AML-193 (cell line): ENCODE measurements around the gene CLDN7.

ENCODE experiments used
- DNase-seq, 2 experiments: peaks; one replicate each; lab custom pipeline; 2025; lab: John Stamatoyannopoulos, UW

CLDN7 gene

DNA sequence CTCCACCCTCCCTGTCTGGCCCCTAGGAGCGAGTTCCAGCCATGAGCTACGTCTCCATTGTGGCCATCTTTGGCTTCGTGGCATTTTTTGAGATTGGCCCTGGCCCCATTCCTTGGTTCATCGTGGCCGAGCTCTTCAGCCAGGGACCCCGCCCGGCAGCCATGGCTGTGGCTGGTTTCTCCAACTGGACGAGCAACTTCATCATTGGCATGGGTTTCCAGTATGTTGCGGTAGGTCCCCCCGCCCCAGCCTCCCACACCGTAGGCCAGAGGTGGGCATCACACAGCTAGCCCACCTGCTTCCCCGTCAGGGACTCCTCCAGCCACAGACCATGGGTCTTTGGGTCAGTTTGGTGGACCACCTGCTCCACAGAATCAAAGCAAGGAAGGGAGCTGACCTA lies 23.4 kb upstream of the CLDN7 start:
- DNase-seq: no peak

DNA sequence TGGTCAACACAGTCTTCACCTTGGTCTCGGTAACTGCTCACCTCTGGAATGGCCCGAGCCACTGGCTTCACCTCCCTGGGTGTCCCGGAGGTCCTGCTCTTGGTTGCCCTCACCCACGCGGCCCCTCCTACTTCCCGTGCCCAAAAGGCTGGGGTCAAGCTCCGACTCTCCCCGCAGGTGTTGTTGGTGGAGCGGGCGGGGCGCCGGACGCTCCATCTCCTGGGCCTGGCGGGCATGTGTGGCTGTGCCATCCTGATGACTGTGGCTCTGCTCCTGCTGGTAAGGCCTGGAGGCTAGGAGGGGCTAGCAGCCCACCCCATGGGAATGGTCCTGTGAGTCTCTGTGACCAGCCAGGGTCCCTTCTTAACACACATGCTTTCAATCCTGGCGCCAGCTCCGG lies 22.6 kb upstream of the CLDN7 start:
- DNase-seq: no peak

DNA sequence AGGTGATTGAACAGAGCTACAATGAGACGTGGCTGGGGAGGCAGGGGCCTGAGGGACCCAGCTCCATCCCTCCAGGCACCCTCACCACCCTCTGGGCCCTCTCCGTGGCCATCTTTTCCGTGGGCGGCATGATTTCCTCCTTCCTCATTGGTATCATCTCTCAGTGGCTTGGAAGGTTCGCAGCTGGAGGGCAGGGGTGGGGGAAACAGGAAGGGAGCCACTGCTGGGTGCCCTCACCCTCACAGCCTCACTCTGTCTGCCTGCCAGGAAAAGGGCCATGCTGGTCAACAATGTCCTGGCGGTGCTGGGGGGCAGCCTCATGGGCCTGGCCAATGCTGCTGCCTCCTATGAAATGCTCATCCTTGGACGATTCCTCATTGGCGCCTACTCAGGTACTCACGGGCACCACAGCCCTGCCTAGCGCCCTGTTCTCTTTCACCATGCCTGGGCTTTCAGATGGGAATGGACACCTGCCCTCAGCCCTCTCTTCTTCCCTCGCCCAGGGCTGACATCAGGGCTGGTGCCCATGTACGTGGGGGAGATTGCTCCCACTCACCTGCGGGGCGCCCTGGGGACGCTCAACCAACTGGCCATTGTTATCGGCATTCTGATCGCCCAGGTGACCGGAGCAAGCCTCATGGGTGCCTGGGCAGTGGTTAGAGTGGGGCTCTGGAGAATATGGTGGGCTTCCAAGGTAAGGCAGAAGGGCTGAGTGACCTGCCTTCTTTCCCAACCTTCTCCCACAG lies 21.4 kb upstream of the CLDN7 start:
- no peak for DNase-seq

DNA sequence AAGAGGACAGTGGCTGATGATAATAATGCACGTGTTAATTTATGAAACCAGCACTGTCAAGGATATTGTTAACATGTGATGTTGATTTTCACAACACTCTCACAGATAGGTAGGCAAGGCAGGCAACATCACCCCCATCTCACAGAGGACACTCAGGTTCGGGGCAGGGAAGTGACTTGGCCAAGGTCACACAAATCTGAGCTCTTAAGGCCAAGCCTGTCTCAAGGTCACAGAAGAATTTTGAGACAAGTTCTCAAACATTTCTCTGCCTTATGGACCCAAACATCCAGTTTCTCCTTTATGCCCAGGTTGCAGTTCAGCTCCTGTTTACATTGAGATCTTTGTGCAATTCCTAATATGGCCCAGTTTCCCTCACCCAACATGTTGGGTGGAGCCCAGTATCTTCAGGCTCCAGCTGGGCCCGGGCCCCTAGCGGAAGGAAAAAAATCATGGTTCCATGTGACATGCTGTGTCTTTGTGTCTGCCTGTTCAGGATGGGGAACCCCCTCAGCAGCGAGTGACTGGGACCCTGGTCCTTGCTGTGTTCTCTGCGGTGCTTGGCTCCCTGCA lies 20.6 kb upstream of the CLDN7 start:
- DNase-seq: no peak

DNA sequence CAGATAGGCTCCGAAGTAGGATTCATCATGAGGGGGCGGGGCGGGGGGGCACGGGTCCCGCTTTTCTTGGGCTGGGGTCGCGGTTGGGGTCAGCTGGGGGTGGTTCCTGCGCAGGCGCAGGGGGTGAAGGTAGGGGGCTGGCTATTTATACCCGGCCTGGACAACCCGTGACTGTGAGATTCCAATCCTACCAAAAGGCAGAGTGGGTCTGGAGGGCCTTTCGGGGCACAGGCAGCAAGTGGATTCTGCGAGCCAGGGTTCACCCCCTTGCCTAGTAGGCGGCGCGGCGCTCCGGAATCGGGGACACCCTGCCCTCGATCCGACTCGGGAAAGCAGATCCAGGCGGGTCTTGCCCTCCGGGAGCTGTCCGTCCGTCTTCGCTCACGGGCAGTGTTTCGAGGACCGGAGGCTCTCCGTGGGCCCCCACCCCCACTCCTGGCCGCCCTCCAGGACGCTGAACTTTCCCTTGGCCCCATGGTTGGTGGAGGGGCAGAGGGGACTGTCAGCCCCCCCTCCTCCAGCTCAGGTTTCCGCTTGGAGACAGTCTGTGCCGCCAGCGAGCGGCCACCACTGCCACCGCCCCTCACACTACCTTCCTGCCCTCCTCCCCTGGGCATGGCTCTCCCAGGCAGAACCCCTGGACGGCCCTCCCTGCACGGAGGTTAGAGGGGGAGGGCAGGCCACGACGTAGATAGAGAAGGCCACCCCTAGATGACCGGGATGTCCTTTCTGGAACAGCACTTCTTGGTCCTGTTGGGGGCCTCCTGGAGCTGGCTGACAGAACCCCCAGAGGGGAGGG lies 19.9 kb upstream of the CLDN7 start:
- DNase-seq: no peak

DNA sequence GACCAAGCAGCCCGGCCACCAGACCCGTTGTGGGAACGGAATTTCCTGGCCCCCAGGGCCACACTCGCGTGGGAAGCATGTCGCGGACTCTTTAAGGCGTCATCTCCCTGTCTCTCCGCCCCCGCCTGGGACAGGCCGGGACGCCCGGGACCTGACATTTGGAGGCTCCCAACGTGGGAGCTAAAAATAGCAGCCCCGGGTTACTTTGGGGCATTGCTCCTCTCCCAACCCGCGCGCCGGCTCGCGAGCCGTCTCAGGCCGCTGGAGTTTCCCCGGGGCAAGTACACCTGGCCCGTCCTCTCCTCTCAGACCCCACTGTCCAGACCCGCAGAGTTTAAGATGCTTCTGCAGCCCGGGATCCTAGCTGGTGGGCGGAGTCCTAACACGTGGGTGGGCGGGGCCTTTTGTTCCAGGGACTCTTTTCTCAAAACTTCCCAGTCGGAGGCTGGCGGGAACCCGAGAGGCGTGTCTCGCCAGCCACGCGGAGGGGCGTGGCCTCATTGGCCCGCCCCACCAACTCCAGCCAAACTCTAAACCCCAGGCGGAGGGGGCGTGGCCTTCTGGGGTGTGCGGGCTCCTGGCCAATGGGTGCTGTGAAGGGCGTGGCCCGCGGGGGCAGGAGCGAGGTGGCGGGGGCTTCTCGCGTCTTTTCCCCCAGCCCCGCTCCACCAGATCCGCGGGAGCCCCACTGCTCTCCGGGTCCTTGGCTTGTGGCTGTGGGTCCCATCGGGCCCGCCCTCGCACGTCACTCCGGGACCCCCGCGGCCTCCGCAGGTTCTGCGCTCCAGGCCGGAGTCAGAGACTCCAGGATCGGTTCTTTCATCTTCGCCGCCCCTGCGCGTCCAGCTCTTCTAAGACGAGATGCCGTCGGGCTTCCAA lies 19.0 kb upstream of the CLDN7 start, which contains the start of gene SLC2A4:
SLC2A4 (plus strand) TSS at position 645 of the 879 bp plus-strand sequence; CDS start at position 862, 217 bp downstream.
- peak; percentile 41 to 56 for DNase-seq

DNA sequence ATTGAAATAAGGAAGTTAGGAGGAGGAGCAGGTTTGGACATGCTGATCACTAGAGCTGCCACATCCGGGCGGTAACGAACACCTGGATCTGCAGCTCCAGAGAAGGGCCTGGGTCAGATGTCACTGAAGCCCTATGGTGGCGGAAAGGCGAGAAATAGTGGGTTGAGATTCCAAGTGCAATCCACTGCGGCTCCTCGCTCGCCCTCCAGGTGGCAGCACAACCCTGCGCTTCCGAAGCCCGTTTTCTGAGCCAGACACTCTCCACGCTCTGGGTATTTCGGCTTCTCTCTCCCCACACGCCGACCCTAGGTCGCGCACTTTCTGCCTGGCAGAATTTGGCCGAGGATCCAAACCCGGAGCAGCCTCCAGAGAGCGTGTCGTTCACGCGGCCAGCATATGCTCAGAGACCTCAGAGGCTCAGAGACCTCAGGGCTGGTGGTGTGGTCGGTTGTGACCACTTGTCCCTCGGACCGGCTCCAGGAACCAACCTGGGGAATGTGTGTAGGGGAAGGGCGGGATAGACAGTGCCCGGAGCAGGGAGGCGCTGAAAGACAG lies 18.3 kb upstream of the CLDN7 start:
- peak; percentile 45 to 46 for DNase-seq

DNA sequence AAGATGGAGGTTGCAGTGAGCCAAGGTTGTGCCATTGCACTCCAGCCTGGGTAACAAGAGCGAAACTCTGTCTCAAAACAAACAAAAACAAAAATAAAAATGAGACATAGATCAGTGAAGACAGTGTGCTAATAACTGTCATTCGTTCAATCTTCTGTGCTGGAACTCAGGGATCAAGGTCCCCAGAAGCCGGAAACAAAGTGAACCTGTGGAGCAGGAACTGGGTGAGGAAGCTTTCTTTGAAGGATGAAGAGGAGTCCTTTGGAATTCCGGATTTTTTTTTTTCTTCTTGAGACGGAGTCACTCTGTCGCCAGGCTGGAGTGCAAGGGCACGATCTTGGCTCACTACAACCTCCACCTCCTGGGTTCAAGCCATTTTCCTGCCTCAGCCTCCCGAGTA lies 17.2 kb upstream of the CLDN7 start:
- DNase-seq: no peak

DNA sequence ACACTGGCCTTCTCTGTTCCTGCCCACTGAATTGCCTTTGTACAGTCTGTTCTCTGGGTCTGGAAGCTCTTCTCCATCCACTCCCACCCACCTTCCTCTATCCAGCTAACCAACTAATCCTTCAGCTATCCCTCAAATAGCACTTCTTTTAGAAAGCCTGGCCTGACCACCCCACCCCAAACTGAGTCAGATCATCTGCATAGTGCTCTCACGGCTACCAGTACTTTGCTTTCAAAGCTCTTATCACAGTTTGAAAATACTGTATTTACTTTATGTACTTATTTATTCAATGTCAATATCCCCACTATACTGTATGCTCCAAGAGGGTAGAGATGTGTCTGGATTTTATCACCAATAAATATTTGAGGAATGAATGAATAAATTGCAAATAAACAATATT lies 4.5 kb upstream of the CLDN7 start:
- DNase-seq: no peak

DNA sequence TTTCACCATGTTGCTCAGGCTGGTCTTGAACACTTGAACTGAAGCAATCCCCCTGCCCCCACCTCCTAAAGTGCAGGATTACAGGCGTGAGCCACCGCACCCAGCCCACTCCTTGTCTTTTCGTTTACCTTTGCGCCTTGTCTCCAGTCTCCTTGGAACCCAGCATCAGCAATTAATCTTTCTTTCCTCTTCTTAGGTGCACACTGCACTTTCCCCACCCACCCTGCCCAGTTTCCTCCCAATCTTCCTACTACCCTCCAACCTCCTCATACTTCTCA lies 1.5 kb upstream of the CLDN7 start:
- DNase-seq: no peak

DNA sequence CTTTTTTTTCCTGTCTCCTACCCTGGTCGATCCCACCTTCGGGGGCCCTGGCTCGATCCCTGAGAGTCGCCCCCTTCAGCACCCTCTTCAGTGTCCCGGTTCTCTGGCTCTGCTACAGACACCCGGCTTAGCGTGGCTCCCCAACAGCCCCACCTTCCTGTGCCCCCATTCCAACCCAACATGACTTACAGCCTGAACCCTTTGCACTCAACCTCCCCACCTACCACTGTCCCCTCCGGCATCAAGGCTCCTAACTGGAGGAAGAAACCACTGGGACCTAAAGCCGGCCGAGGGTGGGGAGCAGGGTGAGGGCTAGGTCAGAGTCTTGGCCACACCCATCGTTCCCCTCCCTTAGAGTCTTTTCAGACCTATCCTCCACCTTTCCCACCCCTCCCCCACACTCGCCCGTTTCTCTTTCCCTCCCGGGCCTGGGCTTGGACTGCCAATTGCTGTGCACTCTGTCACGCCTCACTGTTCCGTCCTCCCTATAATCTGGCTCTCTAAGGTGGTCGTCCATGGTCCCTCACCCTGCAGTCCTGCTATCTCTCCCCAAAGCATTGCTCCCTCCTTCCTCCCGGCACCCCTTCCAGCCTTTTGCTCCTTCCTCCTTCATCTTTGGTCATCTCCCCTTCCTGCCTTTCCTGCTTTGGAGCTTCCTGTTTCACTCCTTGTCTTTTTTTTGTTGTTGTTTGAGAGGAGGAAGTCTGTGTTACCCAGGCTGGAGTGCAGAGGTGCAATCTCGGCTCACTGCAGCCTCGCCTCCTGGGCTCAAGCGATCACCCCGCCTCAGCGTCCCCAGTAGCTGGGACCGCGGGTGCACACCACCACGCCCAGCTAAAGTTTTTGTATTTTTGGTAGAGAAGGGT lies 890 bp upstream of the CLDN7 start:
- DNase-seq: no peak

DNA sequence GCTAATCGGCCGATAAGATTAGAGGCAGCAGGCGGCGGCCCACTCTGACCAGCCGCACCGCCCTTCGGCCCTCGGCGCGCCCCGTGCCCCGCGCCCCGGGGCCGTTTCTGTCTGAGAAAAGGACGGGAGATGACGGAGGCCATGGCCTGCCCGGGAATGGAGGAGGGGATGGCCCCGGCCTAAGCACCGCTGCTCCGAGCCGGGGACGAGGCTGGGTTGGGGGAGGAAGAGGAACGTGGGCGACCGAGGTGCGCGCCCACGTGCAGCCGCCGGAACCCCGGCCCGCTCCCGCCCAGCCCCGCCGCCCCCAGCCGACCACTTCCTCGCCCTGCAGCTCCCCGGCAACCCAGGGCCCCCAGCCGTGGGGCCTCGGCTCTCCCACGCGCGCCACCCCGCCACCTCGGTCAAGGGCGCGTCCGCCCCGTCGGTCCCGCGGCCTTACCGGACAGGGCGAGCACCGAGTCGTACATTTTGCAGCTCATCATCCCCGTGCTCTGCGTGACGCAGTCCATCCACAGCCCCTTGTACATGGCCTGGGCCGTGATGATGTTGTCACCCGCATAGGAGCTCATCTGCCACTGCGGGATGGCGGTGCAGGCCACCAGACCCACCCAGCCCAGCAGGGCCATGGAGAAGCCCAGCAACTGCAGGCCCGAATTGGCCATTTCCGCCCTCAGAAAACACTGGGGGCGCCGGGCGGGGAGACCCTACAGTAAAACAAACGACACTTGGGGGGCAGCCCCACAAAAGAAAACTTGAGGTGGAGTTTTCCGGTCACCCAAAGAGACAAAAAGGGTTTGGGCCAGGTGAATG lies 693 bp downstream of the CLDN7 start:
- no peak for DNase-seq

DNA sequence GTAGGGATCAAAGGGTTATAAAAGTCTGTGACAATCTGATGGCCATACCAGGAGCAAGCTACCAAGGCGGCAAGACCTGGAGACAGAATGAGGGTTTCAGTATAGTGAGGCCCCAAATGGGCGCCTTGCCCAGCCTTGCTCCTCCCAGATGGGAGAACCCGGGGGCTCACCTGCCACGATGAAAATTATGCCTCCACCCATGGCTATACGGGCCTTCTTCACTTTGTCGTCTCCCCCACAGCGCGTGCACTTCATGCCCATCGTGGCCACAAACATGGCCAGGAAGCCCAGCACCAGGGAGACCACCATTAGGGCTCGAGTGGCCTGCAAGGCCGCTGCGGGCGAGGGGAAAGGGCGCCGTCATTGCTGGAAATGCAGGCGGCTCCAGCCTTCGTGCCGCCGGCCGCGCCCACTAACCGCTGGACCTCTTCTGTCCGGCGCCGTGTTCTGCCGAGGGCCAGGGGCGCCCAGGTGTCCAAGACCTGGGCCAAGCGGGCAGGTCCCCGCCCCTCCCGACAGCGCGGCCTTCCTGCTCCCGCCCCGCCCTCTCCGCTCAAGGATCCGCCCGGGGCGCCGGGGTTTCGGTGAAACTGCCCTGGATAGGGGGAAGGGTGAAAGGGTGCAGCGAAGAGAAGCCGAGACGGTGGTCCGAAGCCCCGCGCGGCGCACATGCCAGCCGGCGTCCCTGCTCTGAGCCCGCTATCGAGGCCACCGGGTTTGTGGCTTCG lies 1.5 kb downstream of the CLDN7 start:
- no peak for DNase-seq

DNA sequence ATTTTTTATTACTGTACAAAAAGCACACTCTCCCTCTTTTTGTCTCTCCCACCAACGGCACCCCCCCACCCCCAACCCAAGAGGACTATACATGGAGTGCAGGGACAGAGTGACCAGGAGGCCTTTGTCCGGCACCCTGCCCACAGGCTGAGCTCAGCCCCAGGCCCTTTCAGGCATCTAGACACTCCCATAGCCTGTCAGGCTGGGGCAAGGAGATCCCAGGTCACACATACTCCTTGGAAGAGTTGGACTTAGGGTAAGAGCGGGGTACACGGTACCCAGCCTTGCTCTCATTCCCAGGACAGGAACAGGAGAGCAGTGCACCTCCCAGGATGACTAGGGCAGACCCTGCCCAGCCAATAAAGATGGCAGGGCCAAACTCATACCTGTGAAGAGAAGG lies 2.1 kb downstream of the CLDN7 start:
- no peak for DNase-seq

DNA sequence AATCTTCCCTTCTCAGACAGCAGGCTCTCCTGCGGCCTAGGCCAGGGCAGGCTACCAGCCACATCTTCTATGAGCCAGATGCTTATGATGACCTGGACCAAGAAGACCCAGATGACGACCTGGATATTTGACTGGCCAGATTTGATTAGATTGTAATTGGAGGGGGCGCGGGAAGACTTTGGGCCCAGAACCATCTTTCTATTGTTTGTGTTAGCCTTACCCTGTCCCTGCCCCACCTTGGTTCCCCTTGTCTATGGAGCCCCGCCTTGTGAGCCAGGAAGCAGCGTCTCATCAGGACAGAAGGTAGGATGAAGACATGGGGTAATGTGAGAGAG lies 2.8 kb downstream of the CLDN7 start:
- no peak for DNase-seq

DNA sequence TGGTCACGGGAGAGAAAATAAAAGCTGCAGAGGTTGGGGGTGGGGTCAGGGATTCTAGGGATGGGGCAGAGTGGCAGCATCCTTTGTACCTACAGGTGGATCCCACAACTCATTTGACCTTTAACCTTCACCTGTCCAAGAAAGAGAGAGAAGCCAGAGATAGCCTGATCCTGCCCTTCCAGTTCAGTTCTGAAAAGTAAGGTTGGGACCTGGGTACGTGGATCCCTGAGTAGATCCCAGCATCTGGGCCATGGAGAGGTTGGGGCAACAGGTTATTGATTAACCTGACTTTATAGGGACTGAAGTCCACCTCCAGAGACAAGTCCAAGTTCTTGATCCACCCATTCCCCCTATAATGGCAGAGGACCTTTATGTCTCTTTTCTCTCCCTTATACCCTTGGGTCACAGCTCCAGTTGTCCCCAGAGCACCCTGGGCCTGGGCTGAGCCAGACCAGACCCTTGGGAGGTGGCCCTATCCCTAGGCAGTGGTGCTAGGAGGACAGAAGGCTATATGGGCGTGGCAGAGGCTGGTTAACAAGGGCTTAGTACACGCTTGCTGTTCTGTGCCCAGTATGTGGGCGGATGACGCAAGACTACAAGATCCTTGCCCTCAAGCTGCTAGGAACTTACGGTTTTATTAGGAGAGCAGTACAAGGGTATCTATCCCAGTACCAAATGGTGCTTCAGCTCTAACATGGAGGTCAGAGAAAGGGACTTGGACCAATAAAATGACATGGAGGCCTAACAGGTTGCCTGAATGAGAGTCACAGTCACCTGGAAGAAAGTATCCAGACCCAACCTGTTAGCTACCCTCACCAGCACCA lies 3.3 kb downstream of the CLDN7 start:
- peak in 1 of 2 experiments; percentile 21 for DNase-seq

DNA sequence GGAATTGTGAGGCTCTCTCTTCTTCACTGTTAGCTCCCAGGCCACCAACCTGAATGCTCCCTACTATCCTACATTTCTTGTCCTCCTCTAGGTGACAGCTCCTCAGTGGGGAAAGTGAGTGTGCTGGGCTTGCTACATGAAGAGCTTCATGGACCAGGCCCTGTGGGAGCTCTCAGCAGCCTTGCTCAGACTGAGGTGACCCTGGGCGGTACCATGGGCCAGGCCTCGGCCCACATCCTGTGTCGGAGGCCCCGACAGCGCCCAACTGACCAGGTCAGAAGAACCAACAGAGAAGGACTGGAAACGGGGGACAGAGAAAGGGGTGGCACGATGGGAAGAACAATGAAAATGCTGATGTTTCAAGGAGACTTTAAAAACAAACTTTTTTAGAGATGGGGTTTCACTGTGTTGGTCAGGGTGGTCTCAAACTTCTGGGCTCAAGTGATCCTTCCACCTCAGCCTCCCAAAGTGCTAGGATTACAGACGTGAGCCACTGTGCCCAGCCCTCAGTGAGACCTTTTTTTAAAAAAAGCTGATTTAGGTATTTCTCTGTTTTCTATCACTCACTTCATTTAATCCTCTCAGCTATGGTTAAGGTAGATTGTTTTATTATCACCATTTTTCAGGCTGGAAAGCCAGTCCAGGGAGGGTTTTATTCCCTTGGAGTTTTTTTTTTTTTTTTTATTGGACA lies 5.4 kb downstream of the CLDN7 start:
- no peak for DNase-seq

DNA sequence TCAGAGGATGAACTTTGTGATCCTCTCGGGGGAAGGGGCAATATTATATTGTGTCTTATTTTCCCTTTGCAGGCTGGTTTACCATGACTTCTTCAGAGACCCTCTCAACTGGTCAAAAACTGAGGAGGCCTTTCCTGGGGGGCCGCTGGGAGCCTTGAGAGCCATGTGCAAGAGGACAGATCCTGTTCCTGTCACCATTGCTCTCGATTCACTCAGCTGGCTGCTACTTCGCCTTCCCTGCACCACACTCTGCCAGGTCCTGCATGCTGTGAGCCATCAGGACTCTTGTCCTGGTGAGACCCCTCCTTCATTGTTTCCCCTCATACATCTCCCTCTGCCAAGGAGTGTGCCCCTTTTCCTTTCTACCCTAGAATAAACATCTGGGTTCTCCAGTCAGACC lies 7.8 kb downstream of the CLDN7 start:
- no peak for DNase-seq
